ENCODE measurements around the gene PRELP.

The PRELP gene

GRCh38 chr1:203513585-203514031 lies 38.0 kb downstream of the PRELP start:
- no peak for TF ChIP-seq FOXP2 (optimal IDR thresholded peaks at IDR 0.05; ENCODE audit: borderline replicate concordance, extremely low read depth, extremely low read length, insufficient read depth)
- no peak for TF ChIP-seq REST (IDR thresholded peaks at IDR 0.05; ENCODE audit: insufficient read depth in 1 of 2, low read depth in 2 of 2, low read length in 2 of 2)
- no peak for TF ChIP-seq SIN3A (IDR thresholded peaks at IDR 0.05; ENCODE audit: borderline replicate concordance, insufficient read depth, low read length)
- no peak for TF ChIP-seq TAF1 (IDR thresholded peaks at IDR 0.05; ENCODE audit: borderline replicate concordance, insufficient read depth, low read length)
- TF ChIP-seq POLR2AphosphoS5 (IDR thresholded peaks at IDR 0.05; ENCODE audit: low read depth, low read length), result no peak

- TF ChIP-seq SIN3A (IDR thresholded peaks at IDR 0.05; ENCODE audit: borderline replicate concordance, insufficient read depth, low read length) (no peak), POLR2AphosphoS5 (IDR thresholded peaks at IDR 0.05; ENCODE audit: low read depth, low read length) (no peak), TAF1 (IDR thresholded peaks at IDR 0.05; ENCODE audit: borderline replicate concordance, insufficient read depth, low read length) (no peak), FOXP2 (optimal IDR thresholded peaks at IDR 0.05; ENCODE audit: borderline replicate concordance, extremely low read depth, extremely low read length, insufficient read depth) (no peak), REST (IDR thresholded peaks at IDR 0.05; ENCODE audit: insufficient read depth in 1 of 2, low read depth in 2 of 2, low read length in 2 of 2) (no peak)
These were observed 40.6 kb downstream of the PRELP start for GRCh38 chr1:203516184-203516583.

GRCh38 chr1:203516906-203517305 lies 41.3 kb downstream of the PRELP start:
- TF ChIP-seq REST (IDR thresholded peaks at IDR 0.05; ENCODE audit: insufficient read depth in 1 of 2, low read depth in 2 of 2, low read length in 2 of 2), result no peak

GRCh38 chr1:203517426-203518110 lies 42.0 kb downstream of the PRELP start:
- TF ChIP-seq FOXP2 (optimal IDR thresholded peaks at IDR 0.05; ENCODE audit: borderline replicate concordance, extremely low read depth, extremely low read length, insufficient read depth) (no peak), POLR2AphosphoS5 (IDR thresholded peaks at IDR 0.05; ENCODE audit: low read depth, low read length) (no peak), SIN3A (IDR thresholded peaks at IDR 0.05; ENCODE audit: borderline replicate concordance, insufficient read depth, low read length) (no peak)

- TF ChIP-seq TAF1 (IDR thresholded peaks at IDR 0.05; ENCODE audit: borderline replicate concordance, insufficient read depth, low read length) (no peak), REST (IDR thresholded peaks at IDR 0.05; ENCODE audit: insufficient read depth in 1 of 2, low read depth in 2 of 2, low read length in 2 of 2) (no peak), SIN3A (IDR thresholded peaks at IDR 0.05; ENCODE audit: borderline replicate concordance, insufficient read depth, low read length) (no peak), FOXP2 (optimal IDR thresholded peaks at IDR 0.05; ENCODE audit: borderline replicate concordance, extremely low read depth, extremely low read length, insufficient read depth) (no peak), POLR2AphosphoS5 (IDR thresholded peaks at IDR 0.05; ENCODE audit: low read depth, low read length) (no peak)
These were observed 42.9 kb downstream of the PRELP start for GRCh38 chr1:203518541-203518940.
